HepG2 (cell line): ENCODE measurements around the gene SLC25A45. TPM values are rescaled to one million over a fixed set of nuclear protein-coding genes. Genes with fewer than 3 reads are reported as not detected.
A peak's percentile ranks its signal among the peaks of the same experiment; 100 is the strongest.

Experiments
- DDIT3 ChIP-seq: sonication (generic); formaldehyde crosslinking; IDR thresholded peaks from 2 replicates; pipeline ENCODE4 v1.4.0; 2020; ENCODE audit warnings: mild to moderate bottlenecking, missing genetic modification reagents
- HHEX ChIP-seq: IDR thresholded peaks from 2 replicates; pipeline ENCODE4 v1.6.1; 2016; ENCODE audit warnings: control low read depth
- MYNN ChIP-seq: sonication (generic); formaldehyde crosslinking; IDR thresholded peaks from 2 replicates; pipeline ENCODE4 v1.4.0; 2020; ENCODE audit warnings: mild to moderate bottlenecking, low read depth, missing genetic modification reagents
- NCOA2 ChIP-seq: sonication (generic); formaldehyde crosslinking; IDR thresholded peaks from 2 replicates; pipeline ENCODE4 v1.8.0; 2022; ENCODE audit warnings: inconsistent platforms
- PATZ1 ChIP-seq: sonication (generic); formaldehyde crosslinking; IDR thresholded peaks from 2 replicates; pipeline ENCODE4 v1.4.0; 2020; ENCODE audit warnings: missing genetic modification reagents
- RFXANK ChIP-seq: IDR thresholded peaks from 2 replicates; pipeline ENCODE4 v1.6.1; 2016
- ZBTB39 ChIP-seq: sonication (generic); formaldehyde crosslinking; IDR thresholded peaks from 2 replicates; pipeline ENCODE4 v1.5.0; 2020; ENCODE audit warnings: missing genetic modification reagents
- ZNF280D ChIP-seq: sonication (generic); formaldehyde crosslinking; IDR thresholded peaks from 2 replicates; pipeline ENCODE4 v1.5.1; 2020; ENCODE audit warnings: mild to moderate bottlenecking, missing genetic modification reagents
- ZNF407 ChIP-seq: sonication (generic); formaldehyde crosslinking; IDR thresholded peaks from one replicate; pipeline ENCODE4 v1.5.1; 2020; ENCODE audit warnings: mild to moderate bottlenecking, missing genetic modification reagents; ENCODE audit errors: not compliant biosample characterization
- ZNF549 ChIP-seq: sonication (generic); formaldehyde crosslinking; IDR thresholded peaks from 2 replicates; pipeline ENCODE4 v1.5.0; 2020; ENCODE audit warnings: missing genetic modification reagents
- ZSCAN21 ChIP-seq: sonication (generic); formaldehyde crosslinking; IDR thresholded peaks from 2 replicates; pipeline ENCODE4 v1.8.0; 2022; ENCODE audit warnings: mild to moderate bottlenecking, missing genetic modification reagents, moderate library complexity, borderline replicate concordance
- polyA plus RNA-seq, 8 experiments: library from polyadenylated mRNA; depleted of rRNA in 3 of 8; stranded (reverse) in 7 of 8; unstranded in 1 of 8; fragments of >200 nt; fragmentation: Illumina TruSeq in 4 of 8; extraction: Trizol in 4 of 8; gene quantifications; 2 replicates each; pipeline versions ENCODE4 v1.2.1 to v1.2.3, GENCODE V29; 2011 to 2016; ENCODE audit warnings: low read depth in 4 of 8, missing spikeins in 1 of 8, mixed read lengths in 1 of 8; ENCODE audit not compliant: insufficient read depth in 1 of 8
- total RNA-seq, 5 experiments: library from RNA; depleted of rRNA; stranded (reverse); fragments of >200 nt; fragmentation: Illumina TruSeq; extraction: Trizol; gene quantifications; 2 replicates each; pipeline ENCODE4 v1.2.3, GENCODE V29; 2016; ENCODE audit warnings: low read depth in 1 of 5

The SLC25A45 gene
- total and polyA plus RNA-seq, 2 of the 13 experiments (the other 11 are each of a cell fraction or from before 2014, with no cell fraction given), result 1.2 to 3.4 TPM

- TF ChIP-seq ZNF280D (CRISPR knock-in tag), result no peak
- 0 out of 2 replicates have a peak, but pooled peaks have one; percentile 56 for TF ChIP-seq ZSCAN21 (CRISPR knock-in tag)
- TF ChIP-seq NCOA2 (CRISPR knock-in tag), result peak; percentile 70
- TF ChIP-seq HHEX (CRISPR knock-in tag), result peak; percentile 31; the same call in 1 of the 2 replicates
- TF ChIP-seq ZBTB39 (CRISPR knock-in tag), result no peak
- TF ChIP-seq RFXANK (CRISPR knock-in tag), result peak; percentile 36; the same call in 1 of the 2 replicates
- TF ChIP-seq ZNF549 (CRISPR knock-in tag), result no peak
- TF ChIP-seq MYNN (CRISPR knock-in tag), result 0 out of 2 replicates have a peak, but pooled peaks have one; percentile 68
- no peak for TF ChIP-seq ZNF407
- no peak for TF ChIP-seq PATZ1 (CRISPR knock-in tag)
- no peak for TF ChIP-seq DDIT3
These were observed 40.4 kb upstream of the SLC25A45 start, which contains the start of gene NEAT1 (continued) for GRCh38 chr11:65422633-65423515.
